GM21786 (cell line): ENCODE data around the gene ACOD1.
"Not testable (repeated sequence)": the region's sequence is repeated elsewhere in the genome, so short reads cannot be mapped to it uniquely, and the experiment has no call there.

Experiments
- ATAC-seq: cut with Tn5 transposase; IDR thresholded peaks from one replicate; pipeline ENCODE4 v1.9.1; 2021; ENCODE audit not compliant: unreplicated experiment

The ACOD1 gene

GRCh38 chr13:76948149-76948548, at the start of gene ACOD1:
Gene ACOD1 (plus strand): TSS chr13:76948511. CDS start chr13:76948559, 48 bp downstream.
- no peak for ATAC-seq

DNA sequence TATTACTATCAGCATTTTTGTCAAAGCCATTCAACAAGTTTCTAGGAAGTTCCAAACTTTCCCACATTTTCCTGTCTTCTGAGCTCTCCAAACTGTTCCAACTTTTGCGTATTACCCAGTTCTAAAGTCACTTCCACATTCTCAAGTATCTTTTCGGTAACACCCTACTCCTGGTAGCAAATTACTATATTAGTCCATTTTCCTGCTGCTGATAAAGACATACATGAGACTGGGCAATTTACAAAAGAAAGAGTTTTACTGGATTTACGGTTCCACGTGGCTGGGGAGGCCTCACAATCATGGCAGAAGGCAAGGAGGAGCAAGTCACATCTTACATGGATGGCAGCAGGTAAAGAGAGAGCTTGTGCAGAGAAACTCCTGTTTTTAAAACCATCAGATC, 49.2 kb upstream of the ACOD1 start:
- ATAC-seq = not testable (repeated sequence)

- ATAC-seq = peak; percentile 97
Observed at GRCh38 chr13:76903544-76904162, 44.7 kb upstream of the ACOD1 start.

GRCh38 chr13:76904507-76904906, 43.8 kb upstream of the ACOD1 start:
- no peak for ATAC-seq

GRCh38 chr13:76912476-76912875, 35.8 kb upstream of the ACOD1 start:
- no peak for ATAC-seq

DNA sequence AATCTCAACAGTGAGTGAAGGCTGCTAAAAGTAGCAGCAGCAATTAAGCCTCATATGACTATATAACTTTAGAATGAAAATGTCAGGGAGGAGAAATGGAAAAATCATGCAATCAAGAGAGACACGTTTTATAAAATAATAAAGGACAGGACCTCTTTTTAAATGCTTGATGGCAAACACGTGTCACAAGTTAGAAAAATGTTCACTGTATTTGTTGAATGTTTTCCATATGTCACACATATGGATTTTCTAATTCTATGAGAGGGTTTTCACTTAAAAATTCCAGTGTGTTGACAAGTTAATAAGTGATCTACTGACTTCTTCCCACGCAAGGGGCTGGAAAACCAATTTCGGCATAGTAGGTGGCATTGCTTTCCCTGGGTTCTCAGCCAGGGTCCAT, 34.4 kb upstream of the ACOD1 start:
- ATAC-seq = no peak

GRCh38 chr13:76917095-76917494, 31.2 kb upstream of the ACOD1 start:
- no peak for ATAC-seq

DNA sequence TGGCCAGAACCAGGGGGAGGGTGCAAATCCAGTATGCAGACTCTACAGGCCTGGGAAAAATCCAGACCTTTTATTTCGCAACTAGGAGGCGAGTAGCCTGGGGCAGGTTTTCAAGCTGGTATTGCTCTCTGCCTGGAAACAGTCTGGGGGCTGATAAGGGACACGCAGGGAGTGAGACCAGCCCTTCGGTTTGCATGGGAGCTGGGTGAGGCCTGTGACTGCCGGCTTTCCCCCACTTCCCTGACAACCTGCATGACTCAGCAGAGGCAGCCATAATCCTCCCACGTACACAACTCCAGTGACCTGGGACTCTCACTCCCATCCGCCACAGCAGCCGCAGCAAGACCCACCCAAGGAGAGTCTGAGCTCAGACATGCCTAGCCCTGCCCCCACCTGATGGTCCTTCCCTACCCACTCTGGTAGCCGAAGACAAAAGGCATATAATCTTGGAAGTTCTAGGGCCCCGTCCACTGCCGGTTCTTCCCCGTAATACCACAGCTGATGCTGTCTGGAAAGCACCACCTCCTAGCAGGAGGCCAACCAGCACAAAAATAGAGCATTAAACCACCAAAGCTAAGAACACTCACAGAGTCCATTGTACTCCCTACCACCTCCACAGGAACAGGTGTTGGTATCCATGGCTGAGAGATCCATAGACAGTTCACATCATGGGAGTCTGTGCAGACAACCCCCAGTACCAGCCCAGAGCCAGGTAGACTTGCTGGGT, 30.4 kb upstream of the ACOD1 start:
- not testable (repeated sequence) for ATAC-seq

- no peak for ATAC-seq
Observed at GRCh38 chr13:76921516-76921915, 26.8 kb upstream of the ACOD1 start.

GRCh38 chr13:76925115-76925514, 23.2 kb upstream of the ACOD1 start:
- no peak for ATAC-seq

- no peak for ATAC-seq
Observed at GRCh38 chr13:76927955-76928354, 20.4 kb upstream of the ACOD1 start.

DNA sequence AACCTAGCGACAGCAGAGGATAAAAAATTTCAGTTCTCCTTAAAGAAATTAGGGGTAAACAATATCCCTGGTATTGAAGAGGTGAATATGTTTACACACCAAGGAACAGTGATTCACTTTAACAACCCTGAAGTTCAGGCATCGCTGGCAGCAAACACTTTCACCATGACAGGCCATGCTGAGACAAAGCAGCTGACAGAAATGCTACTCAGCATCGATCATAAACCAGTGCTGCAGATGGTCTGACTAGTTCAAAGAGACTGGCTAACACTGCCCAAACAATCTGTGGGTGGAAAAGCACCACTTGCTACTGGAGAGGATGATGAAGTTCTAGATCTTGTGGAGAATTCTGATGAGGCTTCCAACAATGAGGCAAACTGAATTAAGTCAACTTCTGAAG, 19.9 kb upstream of the ACOD1 start:
- ATAC-seq = no peak

GRCh38 chr13:76929320-76929719, 19.0 kb upstream of the ACOD1 start:
- no peak for ATAC-seq

GRCh38 chr13:76929851-76930374, 18.4 kb upstream of the ACOD1 start:
- ATAC-seq = no peak

GRCh38 chr13:76932076-76932475, 16.2 kb upstream of the ACOD1 start:
- no peak for ATAC-seq

GRCh38 chr13:76934671-76935070, 13.6 kb upstream of the ACOD1 start:
- ATAC-seq = no peak

DNA sequence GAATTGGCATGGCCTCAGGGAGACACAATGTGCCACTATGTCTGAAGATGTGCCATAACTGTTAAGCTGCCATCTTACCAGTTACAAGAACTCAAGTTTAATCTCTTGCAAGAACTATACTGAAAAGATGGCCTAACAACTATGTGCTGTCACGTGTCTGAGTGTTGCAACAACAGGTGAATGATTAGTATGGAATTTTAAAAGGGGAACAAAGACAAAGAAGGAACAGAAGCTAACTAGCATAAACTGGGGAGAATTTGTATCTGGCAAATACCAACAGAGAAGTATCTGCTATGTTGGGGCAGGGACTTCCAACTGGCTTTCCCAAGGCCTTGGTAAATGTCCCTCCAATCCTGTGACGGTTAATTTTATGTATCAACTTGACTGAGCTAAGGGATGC, 11.5 kb upstream of the ACOD1 start:
- ATAC-seq = no peak

- ATAC-seq = no peak
Observed at GRCh38 chr13:76937281-76937820, 11.0 kb upstream of the ACOD1 start.

DNA sequence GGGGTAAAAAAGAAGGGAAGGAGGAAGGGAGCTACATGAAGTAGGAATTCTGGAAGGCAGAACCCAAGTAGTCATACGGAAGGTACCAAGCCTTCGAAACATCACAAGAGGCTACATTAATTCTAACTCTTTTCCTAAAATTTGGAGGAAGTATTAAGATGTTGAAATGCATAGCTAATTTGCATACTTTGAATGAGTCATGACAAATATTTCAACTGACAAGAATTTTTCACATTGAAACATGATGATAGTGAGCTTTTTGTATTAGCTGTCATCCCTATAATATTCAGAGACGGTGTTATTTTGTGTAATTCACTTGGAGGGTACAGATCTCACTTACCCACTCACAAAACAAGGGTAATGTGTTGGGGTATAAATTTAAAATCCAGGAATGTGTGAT, 9.1 kb upstream of the ACOD1 start:
- no peak for ATAC-seq

- ATAC-seq = no peak
Observed at GRCh38 chr13:76942363-76942762, 5.9 kb upstream of the ACOD1 start.

- ATAC-seq = no peak
Observed at GRCh38 chr13:76943646-76944045, 4.7 kb upstream of the ACOD1 start.

- ATAC-seq = no peak
Observed at GRCh38 chr13:76944456-76944855, 3.9 kb upstream of the ACOD1 start.
